K562 (cell line): ENCODE data around the gene NFKB2. TPM values are rescaled to one million over a fixed set of nuclear protein-coding genes. Genes with fewer than 3 reads are reported as not detected.

Experiments
- ASH1L ChIP-seq: fragments of 450-650 bp; IDR thresholded peaks from 2 replicates; pipeline ENCODE4 v1.6.1; 2018; ENCODE audit warnings: borderline replicate concordance, mild to moderate bottlenecking, low read depth; ENCODE audit not compliant: partially characterized antibody
- CTBP1 ChIP-seq: fragments of 450-650 bp; IDR thresholded peaks from 2 replicates; pipeline ENCODE4 v1.6.1; 2016; ENCODE audit warnings: borderline replicate concordance
- DACH1 ChIP-seq: fragments of 450-650 bp; IDR thresholded peaks from 2 replicates; pipeline ENCODE4 v1.6.1; 2018; ENCODE audit not compliant: partially characterized antibody
- DIDO1 ChIP-seq: fragments of 450-650 bp; IDR thresholded peaks from 2 replicates; pipeline ENCODE4 v1.6.1; 2016; ENCODE audit warnings: low read depth, missing biosample characterization, missing genetic modification characterization
- ESRRA ChIP-seq: fragments of 450-650 bp; IDR thresholded peaks from 2 replicates; pipeline ENCODE4 v1.6.1; 2014; ENCODE audit warnings: low read depth, mild to moderate bottlenecking, moderate library complexity, borderline replicate concordance
- ETV5 ChIP-seq: sonication (generic); formaldehyde crosslinking; IDR thresholded peaks from 2 replicates; pipeline ENCODE4 v1.4.0; 2020; ENCODE audit warnings: low read depth, mild to moderate bottlenecking, missing genetic modification reagents
- GATAD2A ChIP-seq: fragments of 450-650 bp; IDR thresholded peaks from 2 replicates; pipeline ENCODE4 v1.6.1; 2017
- HBP1 ChIP-seq: fragments of 450-650 bp; formaldehyde crosslinking; IDR thresholded peaks from 2 replicates; pipeline ENCODE4 v1.4.0; 2022; ENCODE audit warnings: missing genetic modification characterization
- IRF9 ChIP-seq: fragments of 450-650 bp; IDR thresholded peaks from 2 replicates; pipeline ENCODE4 v1.6.1; 2016; ENCODE audit warnings: missing biosample characterization, missing genetic modification characterization
- MEIS2 ChIP-seq: fragments of 450-650 bp; IDR thresholded peaks from 2 replicates; pipeline ENCODE4 v1.6.1; 2014; ENCODE audit warnings: mild to moderate bottlenecking; ENCODE audit not compliant: partially characterized antibody
- PHF21A ChIP-seq: fragments of 450-650 bp; IDR thresholded peaks from 2 replicates; pipeline ENCODE4 v1.6.1; 2017; ENCODE audit warnings: low read depth, borderline replicate concordance
- POLR2AphosphoS2 ChIP-seq: IDR thresholded peaks from 2 replicates; pipeline ENCODE4 v1.6.1; 2012; ENCODE audit warnings: low read length, improper control_type of control experiment
- RBM15 ChIP-seq: fragments of 200-400 bp; formaldehyde crosslinking; IDR thresholded peaks from 2 replicates; pipeline ENCODE4 v1.6.1; 2018; ENCODE audit warnings: mild to moderate bottlenecking, low read length, moderate library complexity; ENCODE audit not compliant: insufficient read depth
- SAP30 ChIP-seq: fragments of 200-600 bp; sonication (generic); IDR thresholded peaks from 2 replicates; pipeline ENCODE4 v1.6.1; 2012; ENCODE audit warnings: borderline replicate concordance, low read depth, mild to moderate bottlenecking, moderate library complexity, low read length, control low read depth, inconsistent platforms; ENCODE audit not compliant: insufficient read depth, poor library complexity, severe bottlenecking
- SIN3A ChIP-seq, 2 experiments: fragments of 150-350 bp in 1 of 2; IDR thresholded peaks; 2 replicates each; pipeline ENCODE4 v1.6.1; 2011 to 2016; ENCODE audit warnings: borderline replicate concordance in 2 of 2, low read depth in 2 of 2, low read length in 2 of 2, mild to moderate bottlenecking in 2 of 2, moderate library complexity in 2 of 2; ENCODE audit not compliant: control insufficient read depth in 1 of 2
- SP1 ChIP-seq: sonication (generic); formaldehyde crosslinking; IDR thresholded peaks from 2 replicates; pipeline ENCODE4 v1.8.1; 2022; ENCODE audit warnings: mild to moderate bottlenecking, missing genetic modification reagents
- TFAP4 ChIP-seq: sonication (generic); formaldehyde crosslinking; IDR thresholded peaks from 2 replicates; pipeline ENCODE4 v1.8.0; 2022; ENCODE audit warnings: missing genetic modification reagents, mild to moderate bottlenecking, moderate library complexity, borderline replicate concordance
- ZBTB17 ChIP-seq: fragments of 450-650 bp; formaldehyde crosslinking; IDR thresholded peaks from 2 replicates; pipeline ENCODE4 v1.4.0; 2020; ENCODE audit warnings: mild to moderate bottlenecking
- ZNF143 ChIP-seq: sonication (generic); formaldehyde crosslinking; IDR thresholded peaks from 2 replicates; pipeline ENCODE4 v1.9.0; 2022; ENCODE audit warnings: mild to moderate bottlenecking, missing genetic modification reagents
- ZNF212 ChIP-seq: fragments of 450-650 bp; formaldehyde crosslinking; IDR thresholded peaks from 2 replicates; pipeline ENCODE4 v1.4.0; 2020; ENCODE audit warnings: mild to moderate bottlenecking
- ZNF263 ChIP-seq: sonication (generic); formaldehyde crosslinking; IDR thresholded peaks from 2 replicates; pipeline ENCODE4 v1.8.0; 2022; ENCODE audit warnings: mild to moderate bottlenecking, missing genetic modification reagents, borderline replicate concordance
- ZNF282 ChIP-seq: sonication (generic); formaldehyde crosslinking; IDR thresholded peaks from 2 replicates; pipeline ENCODE4 v1.8.1; 2023; ENCODE audit warnings: missing genetic modification reagents
- ZNF449 ChIP-seq: fragments of 250-450 bp; sonication (Bioruptor Pico); IDR thresholded peaks from 2 replicates; pipeline ENCODE4 v1.8.0; 2022; ENCODE audit warnings: moderate library complexity, mild to moderate bottlenecking, inconsistent platforms
- ZNF764 ChIP-seq: fragments of 250-450 bp; sonication (Bioruptor Pico); IDR thresholded peaks from 2 replicates; pipeline ENCODE4 v1.4.0; 2020; ENCODE audit warnings: low read depth, mild to moderate bottlenecking, moderate library complexity
- polyA plus RNA-seq, 8 experiments: library from polyadenylated mRNA; depleted of rRNA in 4 of 8; stranded (reverse) in 5 of 8; unstranded in 3 of 8; fragments of >200 nt; fragmentation: Nextera tagmentation in 2 of 8; fragmentation: Illumina TruSeq in 1 of 8; extraction: Ambion mirVana in 2 of 8; extraction: Trizol in 1 of 8; gene quantifications; 2 replicates each; pipeline versions ENCODE4 v1.2.1 to v1.2.3, GENCODE V29; 2011 to 2014; ENCODE audit warnings: inconsistent platforms in 1 of 8, missing spikeins in 1 of 8
- total RNA-seq, 7 experiments: library from RNA; depleted of rRNA in 6 of 7; stranded (reverse); fragments of >200 nt in 6 of 7; fragmentation: Illumina TruSeq in 2 of 7; extraction: Trizol in 2 of 7; gene quantifications; 2 replicates each; pipeline versions ENCODE4 v1.2.1 to v1.2.3, GENCODE V29; 2011 to 2021; ENCODE audit warnings: low replicate concordance in 1 of 7

Gene NFKB2
- total and polyA plus RNA-seq, 9 of the 15 experiments (the other 6 are each of a cell fraction or from before 2014, with no cell fraction given), result 0.07 to 20.3 (median 7.9) TPM

GRCh38 chr10:102420714-102421506, 25.4 kb downstream of the NFKB2 start, which contains the start of gene FBXL15 (continued):
- TF ChIP-seq ZNF263 (CRISPR knock-in tag) (peak; percentile 62; the same call in 1 of the 2 replicates), PHF21A (peak; percentile 69; the same call in 1 of the 2 replicates), ZNF764 (CRISPR knock-in tag) (no peak), ZNF282 (no peak), CTBP1 (peak; percentile 63; the same call in 1 of the 2 replicates), SAP30 (no peak), POLR2AphosphoS2 (0 out of 2 replicates have a peak, but pooled peaks have one; percentile 31), SP1 (peak; percentile 81), DIDO1 (peak; percentile 79), ZNF212 (CRISPR knock-in tag) (no peak), DACH1 (no peak), ETV5 (peak; percentile 64; the same call in 1 of the 2 replicates), GATAD2A (no peak), ASH1L (no peak), ESRRA (peak; percentile 47), ZBTB17 (CRISPR knock-in tag) (peak; percentile 99), ZNF449 (CRISPR knock-in tag) (no peak), MEIS2 (peak; percentile 61), SIN3A (IDR thresholded peaks at IDR 0.05; ENCODE audit: borderline replicate concordance in 2 of 2, control insufficient read depth in 1 of 2, low read depth in 2 of 2, low read length in 2 of 2) (peak; percentile 65 to 86; a peak in 3 of 4 replicates), HBP1 (CRISPR knock-in tag) (no peak), TFAP4 (CRISPR knock-in tag) (peak; percentile 86), RBM15 (no peak), IRF9 (no peak), ZNF143 (CRISPR knock-in tag) (no peak)
